ENCODE data around the gene TLE7.

TLE7 gene

DNA sequence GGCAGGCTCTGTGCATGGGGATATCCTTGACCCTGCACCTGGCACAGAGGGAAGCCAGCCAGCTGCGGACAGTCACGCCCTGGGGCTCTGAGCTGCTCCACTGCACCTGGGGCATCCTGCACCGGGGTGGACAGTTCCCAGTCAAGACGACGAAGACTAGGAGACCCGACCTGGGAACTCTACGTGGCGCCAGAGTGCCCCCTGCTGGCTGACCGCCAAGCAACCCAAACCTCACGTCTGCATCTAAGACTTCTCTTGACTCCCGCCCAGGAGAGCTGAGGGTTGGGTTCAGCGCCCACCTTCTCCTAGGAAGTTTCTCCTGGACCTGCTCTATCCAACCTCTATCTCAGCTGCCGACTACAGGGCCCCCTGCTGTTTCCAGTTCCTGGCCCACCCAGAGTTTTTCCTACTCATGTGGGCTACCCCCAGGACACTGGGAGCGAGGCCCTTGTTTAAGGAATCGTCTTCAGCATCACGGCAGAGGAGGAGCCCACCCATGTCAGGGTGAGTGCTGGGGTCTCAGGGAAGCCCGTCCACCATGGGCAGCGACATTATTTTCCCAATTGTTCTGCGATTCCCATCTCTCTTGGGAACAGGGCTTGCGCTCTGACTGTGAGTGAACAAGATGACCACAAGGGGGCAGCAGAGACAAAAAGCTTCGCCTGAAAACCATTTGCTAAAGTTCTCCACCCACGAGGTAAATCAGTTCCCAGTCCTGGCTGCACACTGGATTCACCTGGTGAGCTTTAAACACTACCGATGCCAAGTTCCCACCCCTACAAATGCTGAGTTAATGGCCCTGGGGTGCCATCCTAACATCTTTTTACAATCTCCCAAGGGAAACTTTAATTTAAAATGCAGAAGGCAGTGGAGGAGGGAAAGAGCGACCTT lies 29.3 kb downstream of the TLE7 start:
- no peak overlapping the region for H3K9ac ChIP-seq (ENCODE audit: low read length)
- no peaks in the 10 kb centered on the region for H4K20me1 ChIP-seq (ENCODE audit: low read depth, low read length)
- H2AFZ ChIP-seq (ENCODE audit: low read depth, low read length, severe bottlenecking) = no peak overlapping the region
- no peak overlapping the region for H3K4me2 ChIP-seq (ENCODE audit: low read depth, low read length, poor library complexity, severe bottlenecking)
- no peaks in the 10 kb centered on the region for H3K9me2 ChIP-seq (replicated peaks; ENCODE audit: insufficient read depth, low read length)
- no peak overlapping the region for H3K27ac ChIP-seq (ENCODE audit: low read depth, low read length)
- H3K79me2 ChIP-seq (ENCODE audit: insufficient read depth, low read length) = no peaks in the 10 kb centered on the region
- no peaks in the 10 kb centered on the region for H3F3A ChIP-seq (ENCODE audit: insufficient read depth)
- H3K27me3 ChIP-seq (ENCODE audit: low read length) = no peaks in the 10 kb centered on the region
- no peak for TF ChIP-seq EZH2phosphoT487 (conservative IDR thresholded peaks at IDR 0.05; ENCODE audit: low read length)
- TF ChIP-seq, protein P1, sequence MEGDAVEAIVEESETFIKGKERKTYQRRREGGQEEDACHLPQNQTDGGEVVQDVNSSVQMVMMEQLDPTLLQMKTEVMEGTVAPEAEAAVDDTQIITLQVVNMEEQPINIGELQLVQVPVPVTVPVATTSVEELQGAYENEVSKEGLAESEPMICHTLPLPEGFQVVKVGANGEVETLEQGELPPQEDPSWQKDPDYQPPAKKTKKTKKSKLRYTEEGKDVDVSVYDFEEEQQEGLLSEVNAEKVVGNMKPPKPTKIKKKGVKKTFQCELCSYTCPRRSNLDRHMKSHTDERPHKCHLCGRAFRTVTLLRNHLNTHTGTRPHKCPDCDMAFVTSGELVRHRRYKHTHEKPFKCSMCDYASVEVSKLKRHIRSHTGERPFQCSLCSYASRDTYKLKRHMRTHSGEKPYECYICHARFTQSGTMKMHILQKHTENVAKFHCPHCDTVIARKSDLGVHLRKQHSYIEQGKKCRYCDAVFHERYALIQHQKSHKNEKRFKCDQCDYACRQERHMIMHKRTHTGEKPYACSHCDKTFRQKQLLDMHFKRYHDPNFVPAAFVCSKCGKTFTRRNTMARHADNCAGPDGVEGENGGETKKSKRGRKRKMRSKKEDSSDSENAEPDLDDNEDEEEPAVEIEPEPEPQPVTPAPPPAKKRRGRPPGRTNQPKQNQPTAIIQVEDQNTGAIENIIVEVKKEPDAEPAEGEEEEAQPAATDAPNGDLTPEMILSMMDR (IDR thresholded peaks at IDR 0.05; ENCODE audit: insufficient read depth, low read length, poor library complexity, severe bottlenecking) = peak; percentile 90
- H3K36me3 ChIP-seq (ENCODE audit: low read length) = no peaks in the 10 kb centered on the region
- H3K9me3 ChIP-seq (ENCODE audit: insufficient read depth, low read length) = no peaks in the 10 kb centered on the region
- H3K4me3 ChIP-seq (ENCODE audit: insufficient read depth, low read length, poor library complexity, severe bottlenecking) = no peak overlapping the region

GRCh38 chr16:71410146-71410545 lies 31.7 kb downstream of the TLE7 start:
- H3K9me2 ChIP-seq (replicated peaks; ENCODE audit: insufficient read depth, low read length) = no peaks in the 10 kb centered on the region
- no peak overlapping the region for H3K27ac ChIP-seq (ENCODE audit: low read depth, low read length)
- no peak for TF ChIP-seq EZH2phosphoT487 (conservative IDR thresholded peaks at IDR 0.05; ENCODE audit: low read length)
- TF ChIP-seq, protein P1 (IDR thresholded peaks at IDR 0.05; ENCODE audit: insufficient read depth, low read length, poor library complexity, severe bottlenecking) = no peak
- H3K27me3 ChIP-seq (ENCODE audit: low read length) = no peaks in the 10 kb centered on the region
- H3K9ac ChIP-seq (ENCODE audit: low read length) = no peak overlapping the region
- no peaks in the 10 kb centered on the region for H3F3A ChIP-seq (ENCODE audit: insufficient read depth)
- H3K4me3 ChIP-seq (ENCODE audit: insufficient read depth, low read length, poor library complexity, severe bottlenecking) = no peak overlapping the region
- no peaks in the 10 kb centered on the region for H3K9me3 ChIP-seq (ENCODE audit: insufficient read depth, low read length)
- no peak overlapping the region for H2AFZ ChIP-seq (ENCODE audit: low read depth, low read length, severe bottlenecking)
- H3K4me2 ChIP-seq (ENCODE audit: low read depth, low read length, poor library complexity, severe bottlenecking) = no peak overlapping the region
- H3K79me2 ChIP-seq (ENCODE audit: insufficient read depth, low read length) = no peaks in the 10 kb centered on the region
- no peaks in the 10 kb centered on the region for H3K36me3 ChIP-seq (ENCODE audit: low read length)
- H4K20me1 ChIP-seq (ENCODE audit: low read depth, low read length) = no peaks in the 10 kb centered on the region

DNA sequence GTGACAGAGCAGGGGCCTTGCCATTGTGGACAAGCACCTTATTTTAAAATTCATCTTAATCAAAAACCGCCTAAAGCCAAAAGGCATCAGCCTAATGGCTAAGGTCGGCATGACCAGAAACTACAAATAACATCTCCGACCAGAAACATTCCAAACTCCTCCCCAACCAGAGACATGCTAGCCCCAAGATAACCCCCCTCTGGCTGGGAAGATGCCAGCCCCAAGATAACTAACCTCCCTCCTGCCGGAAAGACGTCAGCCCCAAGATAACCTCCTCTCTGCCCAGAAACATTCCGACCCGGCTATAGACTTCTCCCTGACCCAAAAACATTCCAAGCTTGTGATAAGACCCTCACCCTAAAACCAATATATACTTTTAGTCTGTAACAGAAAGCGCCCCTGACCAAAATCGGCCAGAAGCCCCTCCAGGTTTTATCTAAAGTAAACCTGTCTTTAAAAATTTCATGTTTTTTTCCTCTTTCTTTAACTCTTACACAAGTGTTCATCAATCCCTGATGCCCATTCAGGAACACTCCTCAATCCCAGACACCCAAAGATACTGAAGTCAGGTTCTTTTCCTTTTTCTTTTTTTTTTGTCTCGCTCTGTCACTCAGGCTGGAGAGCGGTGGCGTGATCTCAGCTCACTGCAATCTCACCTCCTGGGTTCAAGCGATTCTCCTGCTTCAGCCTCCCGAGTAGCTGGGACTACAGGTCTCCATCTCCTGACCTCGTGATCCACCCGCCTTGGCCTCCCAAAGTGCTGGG lies 32.7 kb downstream of the TLE7 start:
- Histone ChIP-seq H3K4me2 (ENCODE audit: low read depth, low read length, poor library complexity, severe bottlenecking) (no peak overlapping the region), H3K9me3 (ENCODE audit: insufficient read depth, low read length) (no peaks in the 10 kb centered on the region), H3K9ac (ENCODE audit: low read length) (no peak overlapping the region), H3F3A (ENCODE audit: insufficient read depth) (no peaks in the 10 kb centered on the region), H3K9me2 (replicated peaks; ENCODE audit: insufficient read depth, low read length) (no peaks in the 10 kb centered on the region), H3K27me3 (ENCODE audit: low read length) (no peaks in the 10 kb centered on the region), H3K27ac (ENCODE audit: low read depth, low read length) (no peak overlapping the region), H3K4me3 (ENCODE audit: insufficient read depth, low read length, poor library complexity, severe bottlenecking) (no peak overlapping the region), H3K36me3 (ENCODE audit: low read length) (no peaks in the 10 kb centered on the region), H3K79me2 (ENCODE audit: insufficient read depth, low read length) (no peaks in the 10 kb centered on the region), H2AFZ (ENCODE audit: low read depth, low read length, severe bottlenecking) (no peak overlapping the region), H4K20me1 (ENCODE audit: low read depth, low read length) (no peaks in the 10 kb centered on the region)
- TF ChIP-seq EZH2phosphoT487 (conservative IDR thresholded peaks at IDR 0.05; ENCODE audit: low read length) = no peak
- TF ChIP-seq, protein P1 (IDR thresholded peaks at IDR 0.05; ENCODE audit: insufficient read depth, low read length, poor library complexity, severe bottlenecking) = no peak

Data from SU-DHL-6 (cell line).